Islet of Langerhans (tissue), 1 donor: Measurements from ENCODE around the gene PODXL.

Experiments used
- FAIRE-seq: peaks from one replicate; lab custom pipeline; 2011; peaks lifted over from hg19 to GRCh38; lab: Jason Lieb, UNC

Gene PODXL

DNA sequence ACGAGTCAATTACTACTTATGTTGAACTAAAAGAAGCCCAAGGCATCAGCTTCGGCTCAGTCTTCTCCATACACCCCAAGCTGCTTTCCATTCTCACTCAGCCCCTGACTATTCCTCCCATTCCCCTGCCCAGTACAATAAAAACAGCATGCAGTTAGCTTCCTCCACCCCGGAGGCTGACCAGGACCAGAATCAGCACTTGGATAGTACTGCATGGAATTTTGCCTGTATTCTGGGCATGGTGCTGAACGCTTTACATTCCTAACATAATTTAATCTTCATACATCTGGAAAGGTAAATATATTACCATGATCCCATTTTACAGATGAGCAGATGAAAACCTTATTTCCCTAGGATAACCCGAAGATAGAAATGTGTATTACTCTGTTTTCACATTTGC lies 7.5 kb upstream of the PODXL start:
- FAIRE-seq = no peak

DNA sequence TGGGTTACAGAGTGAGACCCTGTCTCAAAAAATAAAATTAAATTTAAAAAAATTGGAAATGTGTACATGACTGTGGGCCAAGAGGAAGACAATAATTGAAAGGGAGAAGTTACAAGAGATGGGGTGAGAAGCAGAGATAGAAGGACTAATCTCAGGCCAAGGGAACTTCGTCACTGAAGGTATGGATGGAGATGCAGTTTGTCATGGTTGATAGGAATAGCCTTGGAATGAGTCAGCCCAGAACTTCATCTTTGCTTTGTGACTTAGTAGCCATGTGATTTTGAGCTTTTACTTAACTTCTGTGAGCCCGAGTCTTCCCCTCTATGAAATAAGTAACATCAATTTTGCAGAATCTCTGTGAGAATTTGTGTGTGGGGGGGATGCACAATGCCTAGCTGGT lies 6.5 kb upstream of the PODXL start:
- no peak for FAIRE-seq

DNA sequence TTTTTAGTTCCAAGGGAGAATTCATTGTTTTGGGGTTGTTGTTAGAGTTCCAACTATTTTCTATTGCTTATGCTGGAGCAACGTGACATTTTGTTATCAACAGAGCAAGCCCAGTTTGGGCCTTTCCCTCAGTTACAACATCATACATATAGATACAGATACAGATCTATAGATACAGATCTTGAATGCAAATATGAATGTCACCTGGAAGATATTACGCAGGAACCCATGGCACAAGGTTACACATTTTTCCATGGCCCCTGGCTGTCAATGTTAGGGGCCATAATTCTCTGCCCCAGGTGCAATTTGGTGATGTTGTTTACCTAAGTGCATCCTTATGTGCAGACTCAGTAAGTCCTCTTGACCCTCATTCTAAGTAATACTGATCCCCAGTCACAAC lies 3.6 kb upstream of the PODXL start:
- no peak for FAIRE-seq

DNA sequence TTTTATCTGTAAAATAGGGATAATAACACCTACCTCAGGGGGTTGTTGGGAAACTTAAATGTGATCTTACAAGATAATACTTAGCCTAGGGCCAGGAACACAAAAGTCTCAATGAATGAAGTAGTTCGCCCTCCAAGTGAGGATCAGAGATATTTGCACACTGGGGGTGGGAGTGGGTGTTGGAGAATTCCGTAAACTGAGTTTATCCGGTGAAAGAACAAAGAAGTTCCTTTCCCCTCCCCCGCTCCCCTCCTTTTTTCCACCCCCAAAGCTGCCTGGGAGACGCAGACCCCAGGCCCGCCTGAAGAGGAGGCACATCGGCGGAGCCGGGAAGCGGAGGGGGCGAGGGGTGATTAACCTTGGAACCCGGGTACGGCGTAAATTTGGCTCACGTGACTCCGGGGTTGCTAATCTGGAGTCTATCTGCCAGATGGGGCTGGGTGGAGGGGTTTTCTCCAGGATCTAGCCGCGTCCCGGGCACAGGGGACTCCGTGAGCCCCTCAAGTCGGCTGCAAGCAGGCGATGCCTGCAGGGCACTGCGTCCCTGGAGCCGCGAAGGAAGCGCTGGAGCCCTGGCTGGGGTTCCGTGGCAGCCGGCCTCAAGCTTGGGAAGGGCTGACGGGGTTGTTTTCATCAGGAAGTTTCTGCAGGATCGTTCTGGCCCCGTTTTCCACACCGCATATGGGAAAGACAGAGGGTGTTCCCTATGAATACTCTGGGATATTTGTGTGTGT lies 1.4 kb upstream of the PODXL start:
- FAIRE-seq = no peak

DNA sequence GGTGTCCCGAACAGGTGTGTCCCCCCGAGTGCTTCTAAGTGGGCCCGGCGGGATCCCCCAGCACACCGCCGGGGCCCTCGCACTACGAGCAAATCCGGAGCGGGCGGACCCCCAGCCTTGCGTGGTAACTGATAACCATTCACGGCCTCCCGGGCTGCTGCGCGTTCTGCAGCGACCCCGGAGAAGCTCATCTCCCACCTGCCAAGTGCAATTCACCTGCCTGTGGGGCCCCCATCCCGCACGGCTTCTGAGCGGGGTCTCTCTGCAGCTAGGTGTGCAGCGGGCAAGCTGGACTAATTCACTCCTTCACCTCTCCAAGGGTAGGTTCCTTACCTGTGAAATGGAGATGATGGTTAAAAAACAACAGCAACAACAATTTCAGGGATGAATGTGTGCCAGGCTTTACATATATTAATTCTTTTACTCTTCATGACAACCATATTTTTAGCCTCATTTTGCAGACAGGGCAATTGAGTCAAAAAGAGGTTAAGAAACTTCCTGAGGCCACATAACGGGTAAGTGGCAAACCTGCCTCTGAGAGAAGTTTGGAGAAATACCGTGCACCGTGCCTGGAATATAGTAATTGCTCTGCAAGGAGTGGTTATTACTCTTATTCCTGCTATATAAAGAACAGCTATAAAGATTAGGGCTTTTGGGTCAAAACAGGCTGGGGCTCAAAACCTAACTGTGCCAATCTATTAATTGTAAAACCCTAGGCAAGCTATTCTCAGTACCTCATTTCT lies 652 bp upstream of the PODXL start:
- no peak for FAIRE-seq

DNA sequence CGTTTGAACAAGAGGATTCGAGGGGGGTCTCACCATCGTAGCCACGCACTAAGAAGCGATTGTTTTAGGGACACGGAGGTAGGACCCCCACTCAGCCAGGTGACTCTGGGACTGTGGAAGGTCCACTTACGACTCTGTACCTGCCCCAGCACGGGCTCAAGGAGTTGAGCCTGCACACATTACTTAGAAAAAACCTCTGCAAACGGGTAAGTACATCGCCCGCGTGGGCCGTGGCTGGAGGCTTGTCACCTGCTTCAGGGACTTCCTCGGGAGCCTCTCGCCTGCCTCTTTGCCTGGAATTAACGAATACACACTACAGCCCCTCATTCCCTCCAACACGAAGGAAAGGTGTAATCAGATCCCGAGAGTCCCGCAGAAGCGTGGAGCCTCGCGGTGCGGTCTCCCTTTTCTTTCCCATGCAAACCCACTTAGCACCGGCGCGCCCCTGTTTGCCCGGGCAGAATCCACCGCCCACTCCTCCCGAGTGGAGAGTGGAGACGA lies 826 bp downstream of the PODXL start:
- FAIRE-seq = no peak

DNA sequence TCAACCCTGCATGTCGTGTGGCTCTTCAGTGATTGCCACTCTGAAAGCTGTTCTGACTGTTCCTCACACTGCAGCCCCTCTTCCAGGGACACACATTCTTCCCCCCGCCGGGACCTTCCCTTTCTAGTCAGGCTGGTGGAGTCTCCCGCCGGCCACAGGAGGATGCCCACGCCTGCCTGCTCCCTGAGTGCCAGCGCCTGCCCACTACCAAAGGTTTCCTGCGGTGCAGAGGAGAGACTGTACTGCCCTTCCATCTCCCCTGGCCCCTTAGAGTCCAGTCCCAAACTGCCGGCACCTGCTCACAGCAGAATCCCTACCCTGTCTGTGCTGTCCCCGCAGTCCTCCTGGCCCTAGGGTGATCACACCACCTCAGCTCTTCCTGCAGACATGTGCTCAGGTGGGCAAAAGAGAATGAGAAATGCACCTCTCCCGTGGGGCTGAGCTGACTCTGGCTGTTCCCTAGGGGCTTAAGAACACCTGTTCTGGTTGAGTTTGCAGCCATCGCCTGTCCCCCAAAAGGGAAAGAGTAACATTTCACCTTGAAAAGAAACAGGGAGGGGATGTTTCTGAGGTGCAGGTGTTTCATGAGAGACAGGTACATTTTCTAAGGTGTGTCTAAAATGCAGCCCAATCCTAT lies 1.4 kb downstream of the PODXL start:
- FAIRE-seq = no peak

DNA sequence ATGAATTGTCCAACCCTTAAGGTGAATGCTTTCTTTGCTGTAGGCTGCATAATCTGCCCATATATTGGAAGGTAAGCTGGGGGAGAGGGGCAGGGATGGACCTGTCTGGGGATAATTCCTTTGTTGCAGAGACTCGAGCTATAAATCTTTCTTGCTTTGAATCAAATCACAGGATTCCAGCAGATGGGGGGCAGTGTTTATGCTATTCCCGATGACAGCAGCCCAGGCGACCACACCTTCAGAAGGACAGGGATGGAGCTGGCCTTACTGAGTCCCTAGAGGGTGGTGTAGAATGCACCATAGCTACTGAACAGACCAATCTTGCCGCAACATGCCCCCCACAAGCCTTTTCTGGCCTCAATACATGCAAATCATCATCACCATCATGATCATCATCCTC lies 2.5 kb downstream of the PODXL start:
- no peak for FAIRE-seq

DNA sequence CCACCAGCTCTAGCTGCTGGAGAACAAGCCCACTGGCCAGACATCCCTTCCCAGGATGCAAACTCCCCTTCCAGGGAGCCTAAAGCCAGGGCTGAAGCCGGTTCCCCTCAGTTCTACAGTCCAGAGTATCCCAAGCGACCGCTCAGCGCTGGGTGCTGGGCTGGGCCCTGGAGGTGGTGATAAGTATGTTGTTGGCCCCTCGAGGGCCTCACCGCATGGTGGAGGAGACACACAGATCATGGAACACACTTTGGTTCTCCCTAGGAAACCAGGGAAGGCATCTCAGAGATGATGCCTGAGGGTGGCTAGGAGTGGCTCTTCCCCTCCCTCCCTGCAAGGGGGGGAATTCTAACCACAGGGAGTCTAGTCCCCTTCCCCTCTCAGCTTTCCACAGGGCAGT lies 4.4 kb downstream of the PODXL start:
- FAIRE-seq = no peak

DNA sequence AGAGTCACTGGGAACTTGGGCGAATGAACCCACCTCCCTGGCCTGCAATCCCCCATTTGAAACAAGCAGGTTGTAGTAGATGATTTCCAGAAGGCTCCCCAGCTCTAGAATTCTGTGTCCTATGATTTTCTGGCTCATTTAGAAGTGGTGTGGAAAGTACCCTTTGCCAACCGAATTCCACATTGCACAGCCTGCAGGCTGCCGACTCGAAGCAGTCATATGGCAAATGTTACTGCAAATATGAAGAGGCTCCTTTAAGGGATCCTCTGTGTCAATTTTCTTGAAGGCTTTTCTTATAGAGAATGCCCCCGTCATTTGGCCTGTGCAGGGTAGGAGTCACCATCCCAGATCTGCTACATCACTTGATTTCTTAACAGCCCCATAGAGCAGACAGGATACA lies 5.6 kb downstream of the PODXL start:
- no peak for FAIRE-seq

DNA sequence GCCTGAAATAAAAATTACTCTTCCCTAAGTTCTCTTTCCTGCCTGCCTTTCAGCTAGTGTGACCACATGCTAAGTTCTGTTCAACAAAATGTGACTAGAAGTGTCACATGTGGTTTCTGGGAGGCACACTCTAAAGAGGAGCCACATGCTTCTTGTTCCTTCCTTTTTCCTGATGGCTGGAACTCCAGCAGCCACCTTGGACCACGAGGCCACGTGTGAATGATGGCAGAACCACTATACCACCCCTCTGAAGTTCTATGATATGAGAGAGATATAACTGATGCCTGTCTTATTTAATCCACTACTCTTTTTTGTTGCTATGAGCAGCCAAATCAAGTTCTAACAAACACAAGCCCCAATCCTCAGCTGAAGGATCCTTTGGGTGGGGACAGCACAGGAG lies 8.1 kb downstream of the PODXL start:
- FAIRE-seq = no peak

DNA sequence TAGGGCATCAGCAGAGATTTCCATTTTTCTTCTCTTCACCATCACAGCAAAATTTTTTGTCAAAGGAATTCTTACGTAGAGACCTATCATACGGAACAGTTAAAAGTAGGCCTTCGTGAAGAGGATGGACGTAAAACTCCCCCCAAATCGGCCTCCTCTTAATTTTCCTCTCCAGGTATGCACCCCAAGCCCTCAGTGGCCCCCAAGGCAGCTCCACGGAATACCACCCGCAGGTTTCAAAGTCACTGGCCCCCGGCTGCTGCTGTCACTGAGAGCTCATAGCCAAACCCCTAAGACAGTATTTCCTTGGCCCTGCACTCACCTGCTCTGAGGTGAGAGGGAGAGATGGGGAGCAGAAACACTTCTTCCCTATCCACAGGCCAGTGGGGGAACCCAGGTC lies 8.8 kb downstream of the PODXL start:
- FAIRE-seq = no peak

DNA sequence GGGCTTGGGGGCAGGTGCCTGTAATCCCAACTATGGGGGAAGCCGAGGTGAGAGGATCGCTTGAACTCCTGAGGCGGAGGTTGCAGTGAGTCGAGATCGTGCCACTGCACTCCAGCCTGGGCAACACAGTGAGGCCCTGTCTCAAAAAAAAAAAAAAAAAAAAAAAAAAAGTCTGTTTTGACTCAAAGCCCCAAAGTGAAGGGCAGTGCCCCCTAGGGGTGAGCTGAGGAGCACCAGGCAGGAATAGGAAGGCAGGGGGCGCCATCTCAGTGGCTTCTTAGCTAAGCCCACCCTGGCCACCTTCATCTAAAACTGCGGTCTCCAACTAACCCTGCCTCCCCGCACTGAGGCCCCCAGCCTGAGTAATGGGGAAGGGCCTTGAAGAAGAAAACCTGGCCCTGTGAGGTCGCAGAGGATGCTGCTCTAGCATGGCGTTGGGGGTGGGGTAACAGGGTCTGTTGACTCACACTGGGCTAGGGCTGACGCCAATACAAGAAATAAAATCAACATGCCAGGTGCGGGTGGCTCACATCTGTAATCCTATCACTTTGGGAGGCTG lies 9.8 kb downstream of the PODXL start:
- FAIRE-seq = no peak

DNA sequence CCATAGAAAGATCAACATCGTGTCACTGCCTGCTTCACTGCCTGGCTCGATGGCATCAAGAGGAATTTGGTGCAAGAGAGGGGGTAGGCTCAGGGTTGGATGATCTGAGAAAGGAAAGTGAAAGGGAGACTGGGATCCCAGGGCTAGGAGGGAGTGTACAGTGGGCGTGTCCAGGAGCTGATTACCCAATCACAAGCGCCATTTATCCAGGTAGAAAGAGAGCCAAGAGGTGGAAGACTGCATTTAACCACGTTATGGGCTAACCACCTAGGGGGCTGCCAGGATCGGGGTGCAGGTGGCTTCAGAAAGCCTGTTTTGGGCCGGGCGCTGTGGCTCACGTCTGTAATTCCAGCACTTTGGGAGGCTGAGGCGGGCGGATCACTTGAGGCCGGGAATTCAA lies 10.3 kb downstream of the PODXL start:
- FAIRE-seq = no peak

DNA sequence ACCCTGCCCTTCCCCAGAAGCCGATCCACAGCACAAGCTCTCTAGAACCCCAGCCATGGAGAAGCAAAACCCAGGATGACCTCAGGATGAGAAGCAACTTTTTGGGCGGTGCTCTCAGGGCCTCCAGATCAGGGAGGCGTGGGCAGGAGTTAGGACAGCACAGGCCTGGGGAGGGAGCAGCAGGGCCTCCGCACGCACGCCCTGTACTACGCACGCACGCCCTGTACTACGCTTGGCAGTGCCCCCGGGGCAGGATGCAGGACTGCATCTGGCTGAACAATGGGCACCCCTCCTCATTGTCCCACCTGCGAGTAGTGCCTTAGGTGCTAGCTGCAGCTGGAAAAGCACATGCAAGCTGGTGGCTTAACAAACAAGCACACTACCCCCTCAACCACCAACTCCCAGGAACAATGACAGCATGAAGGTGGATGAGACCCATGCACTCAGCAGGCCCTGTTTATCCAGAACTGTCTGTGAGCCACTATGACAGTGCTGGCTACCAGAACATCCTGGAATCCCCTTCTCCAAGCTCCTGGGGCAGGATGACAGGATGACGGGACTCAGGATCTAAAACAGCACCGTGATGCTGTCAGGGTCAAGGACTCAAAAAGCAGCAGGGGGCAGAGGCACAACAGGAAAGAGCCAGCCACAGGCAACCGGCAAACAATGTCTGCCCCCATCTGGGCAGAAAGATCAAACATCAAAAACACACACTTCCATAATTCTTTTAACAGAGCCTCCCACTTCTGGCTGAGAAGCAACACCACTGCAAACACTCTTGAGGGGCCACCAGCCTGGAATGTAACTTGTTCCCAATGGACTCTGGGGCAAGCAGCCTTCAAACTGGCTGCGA lies 11.8 kb downstream of the PODXL start:
- no peak for FAIRE-seq

DNA sequence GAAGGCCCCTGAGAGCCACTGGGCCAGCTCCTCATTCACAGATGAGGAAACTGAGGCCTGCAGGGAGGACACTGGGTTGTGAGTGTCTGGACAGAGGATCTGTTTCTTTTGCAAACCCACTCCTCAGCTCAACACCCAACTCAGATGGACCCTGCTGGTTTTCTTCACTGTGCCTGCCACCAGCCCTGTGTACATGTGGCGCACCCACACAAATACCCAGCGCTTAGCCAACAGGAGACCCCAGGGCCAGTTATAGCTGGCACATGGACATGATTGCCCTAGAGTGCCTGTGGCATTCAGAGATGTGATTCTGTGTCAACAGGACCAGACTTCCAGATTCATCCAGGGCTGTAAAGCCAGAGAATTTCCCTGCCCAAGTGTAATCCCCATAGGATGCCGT lies 12.4 kb downstream of the PODXL start:
- FAIRE-seq = no peak

DNA sequence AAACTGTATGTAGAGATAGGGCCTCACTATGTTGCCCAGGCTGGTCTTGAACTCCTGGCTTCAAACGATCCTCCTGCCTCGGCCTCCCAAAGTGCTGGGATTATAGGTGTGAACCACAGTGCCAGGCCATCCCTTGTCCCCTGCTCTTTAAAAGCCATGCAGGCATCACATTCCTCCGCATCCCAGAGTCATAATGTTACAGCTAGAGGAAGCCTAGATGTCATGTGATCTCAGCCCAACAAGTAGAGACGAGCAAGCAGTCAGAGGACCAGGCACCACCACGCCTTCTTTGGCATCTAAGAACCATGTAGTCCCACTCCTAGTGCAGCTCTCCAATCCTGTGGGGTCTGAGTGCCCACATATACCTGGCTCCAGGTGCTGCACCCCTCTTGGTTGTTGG lies 13.1 kb downstream of the PODXL start:
- no peak for FAIRE-seq

DNA sequence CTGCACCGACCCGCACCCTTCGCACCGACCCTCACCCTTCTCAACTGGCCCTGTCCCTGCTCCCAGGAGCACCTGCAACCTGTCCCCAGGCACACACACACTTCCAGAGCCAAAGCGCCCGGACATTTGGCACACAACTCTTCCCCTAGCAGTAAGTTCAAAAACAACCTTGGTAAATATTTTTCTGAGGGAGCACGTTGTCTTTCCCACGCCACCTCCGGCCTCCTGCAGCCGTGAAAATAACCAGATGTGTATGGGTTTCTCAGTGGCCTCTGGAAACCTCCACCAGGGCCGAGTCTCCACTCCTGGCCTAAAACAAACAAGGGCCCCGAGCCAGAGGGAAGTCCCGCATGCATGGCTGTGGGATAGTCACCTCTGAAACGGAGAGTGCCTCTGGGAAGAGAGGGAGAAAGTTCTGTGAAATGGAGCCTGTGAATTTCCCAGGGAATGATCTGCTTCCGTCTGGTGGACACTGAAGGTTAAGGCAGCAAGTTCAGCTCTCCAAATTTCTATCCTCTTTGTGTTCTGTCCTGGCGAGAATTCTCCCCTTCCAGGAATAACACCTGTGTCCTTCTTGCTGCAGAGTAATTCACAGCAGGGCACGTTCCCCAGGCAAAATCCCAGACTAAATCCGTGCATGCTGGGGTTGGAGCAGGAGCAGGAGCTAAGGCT lies 15.8 kb downstream of the PODXL start:
- FAIRE-seq = no peak

DNA sequence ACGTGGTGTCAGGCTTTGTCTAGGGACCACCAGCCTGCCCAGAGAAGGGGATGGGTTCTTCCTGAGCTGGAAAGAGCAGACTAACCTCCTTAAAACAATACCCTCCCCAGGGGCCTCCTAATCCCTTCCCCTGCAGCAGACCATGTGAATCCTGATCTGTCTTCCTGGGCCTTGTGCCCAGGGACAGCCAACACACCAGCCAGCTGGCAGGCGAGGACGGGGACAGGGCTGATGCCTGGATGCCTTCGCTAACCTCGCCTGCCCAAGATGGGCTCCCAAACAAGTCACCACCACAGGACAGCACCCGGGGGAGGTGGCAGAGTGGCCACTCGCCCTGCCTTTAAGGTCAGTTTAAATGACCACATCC lies 17.6 kb downstream of the PODXL start:
- no peak for FAIRE-seq

DNA sequence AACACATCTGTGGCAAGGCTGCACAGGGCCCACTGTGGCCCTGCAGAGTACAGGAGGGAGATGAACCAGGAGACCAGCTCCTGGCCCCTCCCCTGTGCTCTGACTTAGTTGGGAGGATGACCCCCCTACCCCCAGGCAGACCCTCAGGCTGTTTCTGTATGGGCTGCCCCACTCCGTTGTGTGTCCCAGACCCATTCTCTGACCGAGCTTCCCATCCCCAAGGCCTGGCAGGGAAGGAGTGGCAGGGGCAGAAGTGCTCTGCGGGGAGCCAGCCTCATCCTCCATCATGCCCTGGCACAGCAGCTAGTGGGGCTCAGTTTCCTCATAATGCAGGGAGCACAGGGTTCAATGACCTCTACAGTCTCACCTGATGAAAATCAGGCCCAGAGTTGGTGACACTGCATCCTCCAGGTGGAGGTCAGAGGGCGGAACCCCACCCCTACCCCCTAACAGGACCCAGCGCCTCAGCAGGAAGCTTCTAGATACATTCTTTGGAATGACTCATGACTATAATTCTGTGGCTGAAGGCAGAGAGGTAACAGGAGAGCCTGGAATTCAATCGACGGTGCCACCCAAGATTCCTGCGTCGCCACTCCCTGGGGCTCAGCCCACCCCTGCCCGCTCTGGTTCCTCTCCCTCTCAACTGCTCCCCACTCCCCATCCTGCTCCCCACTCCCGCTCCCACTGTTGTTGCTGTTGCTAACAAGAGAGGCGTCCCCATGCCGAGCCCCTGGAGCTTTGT lies 18.2 kb downstream of the PODXL start:
- no peak for FAIRE-seq

DNA sequence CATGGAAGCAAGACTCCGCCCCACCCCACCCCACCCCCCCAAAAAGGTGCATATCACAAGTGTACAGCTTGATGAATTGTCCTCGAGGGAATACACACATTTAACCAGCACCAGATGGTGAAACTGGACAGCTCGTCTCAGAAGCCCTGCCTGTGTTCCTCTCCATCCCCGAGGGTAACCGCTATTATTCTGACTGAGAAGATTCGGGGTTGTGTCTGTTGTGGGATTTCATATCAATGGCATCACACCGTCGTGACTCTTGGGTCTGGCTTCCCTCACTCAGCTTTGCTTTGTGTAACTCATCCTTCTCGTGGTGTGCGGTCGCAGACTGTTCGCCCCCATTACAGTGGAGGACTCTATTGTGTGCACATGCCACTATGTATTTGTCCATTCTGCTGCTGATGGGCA lies 18.9 kb downstream of the PODXL start:
- FAIRE-seq = no peak
